Fibroblast of lung (primary cell): Measurements from ENCODE around the gene PROB1. TPM values are rescaled to one million over a fixed set of nuclear protein-coding genes. Genes with fewer than 3 reads are reported as not detected.

ENCODE experiments used
- DNase-seq, 2 donors: peaks; one replicate each; pipeline versions ENCODE4 v3.0.0 to v3.0.0-alpha.2; 2010; ENCODE audit warnings: low read depth in 2 of 2
- H2AFZ ChIP-seq: 2 replicates; pipeline ENCODE4 v1.5.1; 2012; ENCODE audit warnings: low read length, control low read depth, inconsistent platforms
- H3K27ac ChIP-seq: 2 replicates; pipeline ENCODE4 v1.5.1; 2011; ENCODE audit warnings: low read length, control low read depth; ENCODE audit not compliant: insufficient read depth
- H3K27me3 ChIP-seq: 2 replicates; pipeline ENCODE4 v1.5.1; 2011; ENCODE audit warnings: mild to moderate bottlenecking, low read length; ENCODE audit not compliant: control insufficient read depth, insufficient read depth
- H3K36me3 ChIP-seq: 2 replicates; pipeline ENCODE4 v1.5.1; 2011; ENCODE audit warnings: low read length; ENCODE audit not compliant: control insufficient read depth, insufficient read depth
- H3K4me1 ChIP-seq: 2 replicates; pipeline ENCODE4 v1.5.1; 2011; ENCODE audit warnings: low read length; ENCODE audit not compliant: control insufficient read depth, insufficient read depth; ENCODE audit errors: extremely low read depth
- H3K4me2 ChIP-seq: 2 replicates; pipeline ENCODE4 v1.5.1; 2011; ENCODE audit warnings: low read length, control low read depth; ENCODE audit not compliant: insufficient read depth; ENCODE audit errors: extremely low read depth
- H3K4me3 ChIP-seq, 4 experiments: fragments of 200-600 bp in 1 of 4; sonication (generic) in 1 of 4; replicated peaks in 1 of 4; 2 replicates each; pipeline ENCODE4 v1.5.1; 2011 to 2016; ENCODE audit warnings: low read length in 4 of 4, low read depth in 3 of 4, mild to moderate bottlenecking in 3 of 4, control low read depth in 2 of 4, inconsistent platforms in 1 of 4, mixed read lengths in 1 of 4; ENCODE audit not compliant: insufficient read depth in 1 of 4; ENCODE audit errors: control extremely low read depth in 1 of 4
- H3K79me2 ChIP-seq: 2 replicates; pipeline ENCODE4 v1.5.1; 2012; ENCODE audit warnings: mild to moderate bottlenecking, low read length, inconsistent platforms; ENCODE audit not compliant: control insufficient read depth, insufficient read depth
- H3K9ac ChIP-seq: 2 replicates; pipeline ENCODE4 v1.5.1; 2011; ENCODE audit warnings: mild to moderate bottlenecking, low read length, control low read depth; ENCODE audit not compliant: insufficient read depth
- H3K9me3 ChIP-seq: 2 replicates; pipeline ENCODE4 v1.5.1; 2012; ENCODE audit warnings: low read depth, low read length; ENCODE audit not compliant: control insufficient read depth, insufficient read depth
- H4K20me1 ChIP-seq: 2 replicates; pipeline ENCODE4 v1.5.1; 2011; ENCODE audit warnings: low read length; ENCODE audit not compliant: control insufficient read depth, insufficient read depth; ENCODE audit errors: extremely low read depth
- CTCF ChIP-seq, 2 donors: IDR thresholded peaks in 1 of 2; conservative IDR thresholded peaks in 1 of 2; 1 replicate in 1 of 2; 2 replicates in 1 of 2; pipeline ENCODE4 v1.5.1; 2011 to 2012; ENCODE audit warnings: low read length in 2 of 2, control low read depth in 1 of 2, inconsistent platforms in 1 of 2, low read depth in 1 of 2, mild to moderate bottlenecking in 1 of 2
- EZH2 ChIP-seq: IDR thresholded peaks from 2 replicates; pipeline ENCODE4 v1.5.1; 2012; ENCODE audit warnings: low read length, control low read depth, mild to moderate bottlenecking; ENCODE audit errors: missing control alignments
- polyA plus RNA-seq, 2 donors: library from polyadenylated mRNA; depleted of rRNA in 1 of 2; stranded (reverse) in 1 of 2; unstranded in 1 of 2; fragments of >200 nt; gene quantifications; 2 replicates each; pipeline ENCODE4 v1.2.1, GENCODE V29; 2011 to 2012; ENCODE audit warnings: missing spikeins in 1 of 2
- total RNA-seq: library from RNA; depleted of rRNA; stranded (reverse); fragments of >200 nt; gene quantifications from 2 replicates; pipeline ENCODE4 v1.2.1, GENCODE V29; 2014

The PROB1 gene
- total and polyA plus RNA-seq, 2 donors (not counting 1 experiment from before 2014, with no cell fraction given) = 0.34 to 1.5 TPM

GRCh38 chr5:139431706-139432105, 36.8 kb upstream of the PROB1 start:
- H3K27me3 ChIP-seq = no peaks in the 10 kb centered on the region
- no peak overlapping the region for H3K4me3 ChIP-seq
- H4K20me1 ChIP-seq = no peaks in the 10 kb centered on the region
- TF ChIP-seq CTCF (conservative IDR thresholded peaks at IDR 0.05 in 1 of 2, IDR thresholded peaks at IDR 0.05 in 1 of 2; ENCODE audit: low read depth in 1 of 2, low read length in 2 of 2) (no peak), EZH2 (no peak)
- no peak overlapping the region for H3K4me2 ChIP-seq
- no peak overlapping the region for H3K9ac ChIP-seq
- H3K79me2 ChIP-seq = no peaks in the 10 kb centered on the region
- no peak overlapping the region for H2AFZ ChIP-seq
- DNase-seq = no peak
- peaks cover under 1% of the 10 kb centered on the region for H3K4me1 ChIP-seq
- H3K9me3 ChIP-seq = no peaks in the 10 kb centered on the region
- H3K27ac ChIP-seq = no peak overlapping the region
- H3K36me3 ChIP-seq = peaks cover 1% of the 10 kb centered on the region

- TF ChIP-seq CTCF (conservative IDR thresholded peaks at IDR 0.05 in 1 of 2, IDR thresholded peaks at IDR 0.05 in 1 of 2; ENCODE audit: low read depth in 1 of 2, low read length in 2 of 2) (no peak), EZH2 (no peak)
- H3K4me3 ChIP-seq = no peak overlapping the region
- H3K27ac ChIP-seq = no peak overlapping the region
- H3K27me3 ChIP-seq = no peaks in the 10 kb centered on the region
- peaks cover 1% of the 10 kb centered on the region for H3K36me3 ChIP-seq
- H4K20me1 ChIP-seq = no peaks in the 10 kb centered on the region
- DNase-seq = no peak
- no peak overlapping the region for H2AFZ ChIP-seq
- H3K4me1 ChIP-seq = peaks cover 7% of the 10 kb centered on the region
- no peaks in the 10 kb centered on the region for H3K79me2 ChIP-seq
- H3K4me2 ChIP-seq = no peak overlapping the region
- H3K9ac ChIP-seq = no peak overlapping the region
- no peaks in the 10 kb centered on the region for H3K9me3 ChIP-seq
Observed at GRCh38 chr5:139430015-139430414, 35.1 kb upstream of the PROB1 start.

- peak overlapping the region; percentile 34 for H3K27ac ChIP-seq
- peak; percentile 31 to 84 for DNase-seq
- TF ChIP-seq EZH2 = no peak
- TF ChIP-seq CTCF (conservative IDR thresholded peaks at IDR 0.05 in 1 of 2, IDR thresholded peaks at IDR 0.05 in 1 of 2; ENCODE audit: low read depth in 1 of 2, low read length in 2 of 2) = no peak
- no peaks in the 10 kb centered on the region for H3K36me3 ChIP-seq
- no peak overlapping the region for H3K4me3 ChIP-seq
- peaks cover 7% of the 10 kb centered on the region for H3K4me1 ChIP-seq
- no peak overlapping the region for H2AFZ ChIP-seq
- H3K9ac ChIP-seq = no peak overlapping the region
- H3K79me2 ChIP-seq = no peaks in the 10 kb centered on the region
- peak overlapping the region; percentile 35 for H3K4me2 ChIP-seq
- H4K20me1 ChIP-seq = no peaks in the 10 kb centered on the region
- H3K27me3 ChIP-seq = no peaks in the 10 kb centered on the region
- H3K9me3 ChIP-seq = no peaks in the 10 kb centered on the region
Observed at GRCh38 chr5:139426203-139426885, 31.4 kb upstream of the PROB1 start.
